Measurements from ENCODE around the gene INSYN2B.

The INSYN2B gene

DNA sequence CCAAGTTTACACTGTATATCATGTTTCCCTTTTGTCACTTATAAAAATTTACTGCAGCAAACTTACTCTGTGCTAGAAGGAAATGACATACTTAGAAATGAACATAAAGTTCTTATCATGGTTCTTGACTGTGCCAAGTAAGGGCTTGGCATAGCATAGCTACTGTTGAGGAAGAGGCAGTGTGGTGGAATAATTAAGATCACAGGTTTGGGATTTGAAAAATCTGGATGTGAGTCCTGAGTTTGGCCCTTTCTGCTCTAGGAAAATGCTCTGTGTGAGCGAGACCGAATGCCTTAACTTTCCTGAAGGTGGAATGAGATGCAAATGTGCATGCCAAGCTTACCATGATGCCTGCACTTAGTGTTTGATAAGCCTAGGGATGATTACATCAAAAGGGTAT is 99.5 kb downstream of the INSYN2B start:
- H3K9me3 Mint-ChIP-seq, result no peaks in the 10 kb centered on the region
- H3K4me1 Mint-ChIP-seq (ENCODE audit: low read depth), result no peaks in the 10 kb centered on the region
- peaks cover 9% of the 10 kb centered on the region for H3K36me3 Mint-ChIP-seq (ENCODE audit: low read depth)
- DNase-seq (ENCODE audit: low spot score), result no peak
- H3K27me3 Mint-ChIP-seq (ENCODE audit: low read depth), result no peaks in the 10 kb centered on the region
- H3K27ac Mint-ChIP-seq, result no peak overlapping the region
- H3K4me3 Mint-ChIP-seq, result no peak overlapping the region

DNA sequence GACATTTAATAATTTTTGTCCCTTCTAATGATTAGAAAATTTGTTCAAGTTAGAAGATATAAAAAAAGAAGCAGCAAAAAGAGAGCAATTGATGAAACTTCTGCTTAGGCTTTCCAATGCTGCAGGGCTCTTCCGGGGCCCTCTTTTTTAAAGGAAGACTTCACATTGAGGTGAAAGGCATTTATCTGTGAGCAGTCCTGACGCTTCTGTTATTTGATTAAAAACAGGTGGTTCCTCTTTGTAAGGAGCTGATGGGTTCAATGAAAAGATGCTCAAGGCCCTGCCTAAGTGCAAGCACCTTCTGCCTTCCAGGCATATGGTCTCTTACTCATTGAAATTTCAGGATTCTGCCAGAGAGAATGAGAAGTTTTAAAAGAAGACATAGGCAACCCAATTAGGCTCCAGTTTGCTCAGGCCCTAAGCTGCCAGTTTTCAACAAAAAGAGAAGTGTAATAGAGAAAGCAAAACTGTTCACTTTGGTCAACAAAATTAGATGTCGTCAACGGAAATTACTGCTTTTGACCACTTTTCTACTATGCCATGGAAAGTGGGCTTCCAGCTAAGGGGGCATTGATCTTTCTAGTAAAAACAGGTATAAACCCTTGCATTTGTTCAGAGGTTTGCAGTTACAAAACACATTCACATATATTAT is 100.2 kb downstream of the INSYN2B start:
- H3K27ac Mint-ChIP-seq, result no peak overlapping the region
- H3K4me3 Mint-ChIP-seq, result no peak overlapping the region
- peaks cover 9% of the 10 kb centered on the region for H3K36me3 Mint-ChIP-seq (ENCODE audit: low read depth)
- DNase-seq (ENCODE audit: low spot score), result no peak
- H3K4me1 Mint-ChIP-seq (ENCODE audit: low read depth), result no peaks in the 10 kb centered on the region
- no peaks in the 10 kb centered on the region for H3K27me3 Mint-ChIP-seq (ENCODE audit: low read depth)
- no peaks in the 10 kb centered on the region for H3K9me3 Mint-ChIP-seq

DNA sequence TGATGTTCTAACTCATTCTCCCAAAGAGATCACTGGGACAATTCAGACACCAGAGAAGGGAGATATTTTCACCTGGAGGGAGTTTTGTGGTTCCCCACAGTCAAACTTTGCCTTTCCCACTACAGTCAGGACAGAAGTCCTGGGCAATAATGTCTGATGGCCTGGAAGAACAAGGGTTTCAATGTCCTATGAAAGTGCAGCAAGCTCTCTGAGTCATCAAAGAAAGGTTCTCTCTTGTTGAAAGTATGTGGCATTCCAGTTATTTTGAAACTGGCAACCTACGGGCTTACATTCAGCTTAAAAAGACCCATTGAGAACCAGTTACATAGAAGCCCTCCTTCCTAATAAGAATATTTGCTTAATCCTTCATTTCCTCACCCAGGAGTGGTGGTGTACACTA is 103.9 kb downstream of the INSYN2B start:
- no peak overlapping the region for H3K4me3 Mint-ChIP-seq
- H3K4me1 Mint-ChIP-seq (ENCODE audit: low read depth), result no peaks in the 10 kb centered on the region
- H3K27me3 Mint-ChIP-seq (ENCODE audit: low read depth), result no peaks in the 10 kb centered on the region
- no peak overlapping the region for H3K27ac Mint-ChIP-seq
- no peaks in the 10 kb centered on the region for H3K9me3 Mint-ChIP-seq
- H3K36me3 Mint-ChIP-seq (ENCODE audit: low read depth), result peaks cover 6% of the 10 kb centered on the region
- no peak for DNase-seq (ENCODE audit: low spot score)

DNA sequence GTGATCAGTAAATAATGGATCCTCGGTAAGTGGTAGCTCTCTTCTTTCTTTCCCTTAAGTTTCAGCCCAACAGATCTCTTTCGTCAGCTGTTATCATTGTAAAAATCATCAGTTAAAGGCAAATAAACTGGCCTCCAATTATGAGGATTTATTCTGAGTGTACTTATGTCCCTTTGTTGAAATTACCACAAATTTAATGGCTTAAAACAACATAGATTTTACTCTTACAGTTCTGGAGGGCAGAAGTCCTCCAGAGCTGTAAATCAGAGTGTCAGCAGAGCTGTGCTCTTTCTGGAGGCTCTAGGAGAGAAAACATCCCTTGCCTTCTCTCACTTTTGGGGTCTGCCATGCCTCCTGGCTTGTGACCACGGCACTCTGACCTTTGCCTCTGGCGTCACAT is 104.6 kb downstream of the INSYN2B start:
- no peak overlapping the region for H3K4me3 Mint-ChIP-seq
- H3K27me3 Mint-ChIP-seq (ENCODE audit: low read depth), result no peaks in the 10 kb centered on the region
- H3K27ac Mint-ChIP-seq, result no peak overlapping the region
- peaks cover 6% of the 10 kb centered on the region for H3K36me3 Mint-ChIP-seq (ENCODE audit: low read depth)
- no peak for DNase-seq (ENCODE audit: low spot score)
- no peaks in the 10 kb centered on the region for H3K4me1 Mint-ChIP-seq (ENCODE audit: low read depth)
- no peaks in the 10 kb centered on the region for H3K9me3 Mint-ChIP-seq

DNA sequence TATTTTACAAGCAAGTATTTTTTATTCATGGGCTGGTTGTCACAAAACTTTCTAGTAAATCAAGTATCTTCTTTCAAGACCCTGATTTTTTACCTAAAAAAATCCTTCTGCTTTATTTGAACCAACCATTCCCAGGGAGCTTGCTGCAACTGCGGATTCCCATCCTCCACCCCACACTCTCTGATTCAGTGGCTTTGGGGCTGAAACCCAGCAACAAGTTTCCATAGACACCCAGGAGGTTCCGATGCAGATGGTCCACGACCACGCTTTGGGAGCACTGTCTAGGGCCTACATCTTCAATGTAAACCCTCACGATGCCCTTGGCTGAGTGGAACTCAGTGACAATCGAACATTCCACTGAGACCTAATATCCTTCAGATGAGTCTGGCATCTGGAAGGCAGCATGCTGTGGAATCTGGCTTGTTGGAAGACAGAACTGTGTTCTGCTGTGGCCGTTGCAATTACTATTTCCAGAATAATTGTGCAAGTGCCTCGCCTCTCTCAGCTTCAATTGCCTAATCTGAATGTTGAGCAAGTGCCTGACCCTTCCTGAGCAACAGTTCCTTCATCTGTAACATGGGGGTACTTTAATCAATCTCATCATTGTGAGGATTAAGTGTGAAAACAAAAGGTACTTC is 105.1 kb downstream of the INSYN2B start:
- peaks cover 6% of the 10 kb centered on the region for H3K36me3 Mint-ChIP-seq (ENCODE audit: low read depth)
- no peak overlapping the region for H3K27ac Mint-ChIP-seq
- no peak overlapping the region for H3K4me3 Mint-ChIP-seq
- H3K9me3 Mint-ChIP-seq, result no peaks in the 10 kb centered on the region
- H3K4me1 Mint-ChIP-seq (ENCODE audit: low read depth), result no peaks in the 10 kb centered on the region
- DNase-seq (ENCODE audit: low spot score), result no peak
- no peaks in the 10 kb centered on the region for H3K27me3 Mint-ChIP-seq (ENCODE audit: low read depth)

DNA sequence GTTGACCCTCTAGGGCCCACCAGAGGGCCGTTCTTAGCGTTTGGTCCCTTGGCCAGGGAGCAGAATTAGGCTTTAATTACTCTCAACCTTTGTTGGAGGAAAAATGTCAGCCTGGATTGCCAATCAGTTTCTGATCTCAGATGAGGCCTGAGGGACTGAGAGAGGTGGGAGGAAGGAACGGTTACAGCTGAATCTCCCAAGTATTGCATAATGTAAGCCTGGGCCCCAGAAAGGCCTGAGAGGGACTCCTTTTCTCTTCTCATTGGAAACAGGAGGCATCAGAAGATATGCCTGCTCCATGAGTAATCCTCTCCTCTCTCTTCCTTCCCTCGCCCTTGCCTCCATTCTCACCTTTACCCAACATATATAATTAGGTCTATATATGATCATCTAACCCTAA is 105.7 kb downstream of the INSYN2B start:
- no peaks in the 10 kb centered on the region for H3K4me1 Mint-ChIP-seq (ENCODE audit: low read depth)
- H3K4me3 Mint-ChIP-seq, result no peak overlapping the region
- DNase-seq (ENCODE audit: low spot score), result no peak
- H3K36me3 Mint-ChIP-seq (ENCODE audit: low read depth), result peaks cover 6% of the 10 kb centered on the region
- no peaks in the 10 kb centered on the region for H3K27me3 Mint-ChIP-seq (ENCODE audit: low read depth)
- no peaks in the 10 kb centered on the region for H3K9me3 Mint-ChIP-seq
- H3K27ac Mint-ChIP-seq, result no peak overlapping the region

DNA sequence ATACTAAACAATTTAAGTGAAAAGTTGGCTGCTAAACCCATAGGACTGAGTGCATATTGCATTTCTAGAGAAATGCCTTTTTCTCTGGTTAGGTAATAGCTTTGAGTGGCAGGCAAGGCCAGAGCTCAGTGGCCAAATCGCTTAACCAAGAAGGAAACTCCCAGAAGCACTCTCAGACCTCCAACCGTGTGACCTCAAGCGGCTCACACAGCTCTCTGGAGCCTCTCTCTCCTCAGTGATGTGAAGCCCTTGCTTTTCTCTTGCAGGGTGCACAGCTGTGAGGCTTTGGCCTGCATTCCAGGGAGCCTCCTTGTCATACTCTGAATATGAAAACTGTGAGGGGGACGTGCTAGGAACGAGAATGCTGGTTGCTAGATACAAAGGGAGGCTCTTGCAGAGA is 106.7 kb downstream of the INSYN2B start:
- Mint-ChIP-seq H3K4me1 (ENCODE audit: low read depth) (no peaks in the 10 kb centered on the region), H3K27ac (no peak overlapping the region), H3K36me3 (ENCODE audit: low read depth) (peaks cover 9% of the 10 kb centered on the region), H3K4me3 (no peak overlapping the region), H3K27me3 (ENCODE audit: low read depth) (no peaks in the 10 kb centered on the region), H3K9me3 (no peaks in the 10 kb centered on the region)
- DNase-seq (ENCODE audit: low spot score), result no peak

DNA sequence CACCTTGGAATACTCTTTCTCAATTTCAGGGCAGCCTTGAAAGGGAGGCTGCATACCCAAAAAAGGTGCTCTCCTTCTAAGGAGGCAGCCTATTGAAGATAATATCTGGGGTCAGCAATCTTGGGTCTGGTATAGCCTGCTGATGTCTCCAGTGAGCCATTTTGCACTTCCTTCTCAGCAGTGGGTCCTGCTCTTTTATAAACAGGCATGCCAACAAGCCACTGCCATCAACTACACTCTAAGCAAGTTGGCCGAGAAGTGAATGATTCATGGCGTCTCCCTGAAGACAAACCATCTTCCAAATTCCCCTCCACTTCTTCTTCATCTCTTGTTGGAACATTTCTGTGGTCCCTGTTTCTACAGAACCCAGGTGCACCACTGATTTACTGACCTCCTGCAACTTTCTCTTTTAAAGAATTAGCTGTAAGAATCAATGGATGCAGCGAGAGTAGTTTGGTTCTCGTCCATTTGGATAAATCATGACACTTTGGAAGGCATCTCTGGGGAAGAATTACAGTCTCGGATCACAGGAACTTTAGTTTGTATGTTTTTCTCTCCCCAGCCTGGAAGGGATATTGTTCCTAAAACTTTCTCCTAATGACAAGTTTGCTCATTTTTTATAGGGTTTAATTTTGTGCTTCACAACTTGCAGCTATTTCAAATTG is 108.3 kb downstream of the INSYN2B start:
- Mint-ChIP-seq H3K27me3 (ENCODE audit: low read depth) (no peaks in the 10 kb centered on the region), H3K4me3 (no peak overlapping the region), H3K9me3 (no peaks in the 10 kb centered on the region), H3K27ac (no peak overlapping the region), H3K36me3 (ENCODE audit: low read depth) (peaks cover 15% of the 10 kb centered on the region), H3K4me1 (ENCODE audit: low read depth) (peaks cover 2% of the 10 kb centered on the region)
- no peak for DNase-seq (ENCODE audit: low spot score)

DNA sequence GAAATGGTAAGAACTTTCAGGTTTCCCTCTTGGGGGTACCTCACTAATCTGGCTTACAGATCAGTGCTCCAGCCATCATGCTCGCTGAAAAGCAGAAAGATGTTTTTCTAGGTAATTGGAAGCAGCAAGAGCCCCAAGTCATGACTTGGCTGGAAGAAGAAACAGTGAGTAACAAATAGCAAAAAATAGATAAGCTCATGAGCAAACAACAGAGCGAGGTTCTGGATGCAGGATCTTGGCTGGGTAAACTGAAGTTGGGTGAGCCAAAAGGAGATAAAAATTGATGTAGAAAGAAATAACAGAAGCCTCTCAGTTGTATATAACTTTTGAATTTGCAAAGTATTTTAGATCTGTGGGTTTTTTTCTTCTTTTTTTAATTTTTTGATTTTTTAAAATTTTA is 110.1 kb downstream of the INSYN2B start:
- H3K4me1 Mint-ChIP-seq (ENCODE audit: low read depth), result peaks cover 2% of the 10 kb centered on the region
- H3K27ac Mint-ChIP-seq, result no peak overlapping the region
- H3K9me3 Mint-ChIP-seq, result no peaks in the 10 kb centered on the region
- H3K36me3 Mint-ChIP-seq (ENCODE audit: low read depth), result peaks cover 12% of the 10 kb centered on the region
- no peak for DNase-seq (ENCODE audit: low spot score)
- H3K4me3 Mint-ChIP-seq, result no peak overlapping the region
- no peaks in the 10 kb centered on the region for H3K27me3 Mint-ChIP-seq (ENCODE audit: low read depth)

DNA sequence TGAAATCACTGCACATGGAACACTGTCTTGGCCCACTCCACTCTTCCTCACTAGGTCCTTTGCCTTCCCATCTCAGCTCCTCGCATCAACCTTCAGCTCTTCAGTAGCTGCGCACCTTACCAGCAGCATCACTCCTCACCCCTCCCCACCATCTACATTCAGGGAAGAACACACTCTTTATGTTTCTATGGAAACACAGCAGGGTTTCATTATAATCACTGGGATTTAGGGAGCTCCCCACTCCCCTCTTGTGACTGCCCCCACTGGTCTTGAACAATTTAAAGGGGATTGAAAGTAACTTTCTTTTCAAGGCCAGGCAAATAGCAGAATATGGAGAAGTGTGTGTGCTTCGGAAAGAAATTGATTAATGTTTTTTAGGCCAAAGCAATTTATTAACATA is 111.2 kb downstream of the INSYN2B start:
- H3K27me3 Mint-ChIP-seq (ENCODE audit: low read depth), result no peaks in the 10 kb centered on the region
- H3K27ac Mint-ChIP-seq, result no peak overlapping the region
- H3K4me3 Mint-ChIP-seq, result no peak overlapping the region
- no peaks in the 10 kb centered on the region for H3K9me3 Mint-ChIP-seq
- no peak for DNase-seq (ENCODE audit: low spot score)
- peaks cover 15% of the 10 kb centered on the region for H3K36me3 Mint-ChIP-seq (ENCODE audit: low read depth)
- H3K4me1 Mint-ChIP-seq (ENCODE audit: low read depth), result peaks cover 2% of the 10 kb centered on the region

DNA sequence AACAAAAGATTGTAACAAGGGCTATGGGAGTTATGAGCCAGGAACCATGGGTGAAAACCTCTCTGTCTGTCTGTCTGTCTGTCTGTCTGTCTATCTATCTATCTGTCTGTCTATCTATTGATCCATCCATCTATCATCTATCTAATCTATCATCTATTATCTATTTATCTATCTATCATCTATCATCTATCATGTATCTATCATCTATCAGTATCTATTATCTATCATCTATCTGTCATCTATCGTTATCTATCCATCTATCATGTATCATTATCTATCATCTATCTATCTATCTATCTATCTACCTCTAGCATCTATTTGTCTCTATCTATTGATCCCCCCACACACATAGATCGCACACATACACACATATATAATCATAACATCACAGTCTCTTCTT is 112.9 kb downstream of the INSYN2B start:
- Mint-ChIP-seq H3K27me3 (ENCODE audit: low read depth) (no peaks in the 10 kb centered on the region), H3K9me3 (no peaks in the 10 kb centered on the region), H3K4me1 (ENCODE audit: low read depth) (peaks cover 2% of the 10 kb centered on the region), H3K4me3 (no peak overlapping the region), H3K27ac (no peak overlapping the region), H3K36me3 (ENCODE audit: low read depth) (peaks cover 15% of the 10 kb centered on the region)
- DNase-seq (ENCODE audit: low spot score), result no peak

DNA sequence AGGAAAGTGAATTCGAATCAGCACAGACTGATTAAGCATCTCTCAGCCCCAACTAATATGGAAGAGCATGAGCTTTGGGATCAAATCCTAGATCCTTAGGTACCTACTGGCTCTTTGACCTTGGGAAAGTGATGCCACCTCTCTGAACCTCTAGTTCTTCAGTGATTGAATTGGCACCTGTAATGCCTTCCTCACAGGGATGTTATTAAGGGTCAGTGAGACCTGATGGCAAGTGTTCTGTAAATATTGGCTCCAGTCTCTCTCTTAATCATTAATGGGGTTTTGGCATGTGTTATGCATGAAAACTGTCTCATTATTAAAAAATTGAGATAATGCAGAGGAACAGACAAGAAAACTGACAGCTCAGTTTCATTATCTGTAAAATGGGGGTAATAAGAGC is 115.8 kb downstream of the INSYN2B start:
- Mint-ChIP-seq H3K4me3 (no peak overlapping the region), H3K4me1 (ENCODE audit: low read depth) (peaks cover 14% of the 10 kb centered on the region), H3K27ac (no peak overlapping the region), H3K36me3 (ENCODE audit: low read depth) (peaks cover 18% of the 10 kb centered on the region), H3K27me3 (ENCODE audit: low read depth) (no peaks in the 10 kb centered on the region), H3K9me3 (no peaks in the 10 kb centered on the region)
- no peak for DNase-seq (ENCODE audit: low spot score)

DNA sequence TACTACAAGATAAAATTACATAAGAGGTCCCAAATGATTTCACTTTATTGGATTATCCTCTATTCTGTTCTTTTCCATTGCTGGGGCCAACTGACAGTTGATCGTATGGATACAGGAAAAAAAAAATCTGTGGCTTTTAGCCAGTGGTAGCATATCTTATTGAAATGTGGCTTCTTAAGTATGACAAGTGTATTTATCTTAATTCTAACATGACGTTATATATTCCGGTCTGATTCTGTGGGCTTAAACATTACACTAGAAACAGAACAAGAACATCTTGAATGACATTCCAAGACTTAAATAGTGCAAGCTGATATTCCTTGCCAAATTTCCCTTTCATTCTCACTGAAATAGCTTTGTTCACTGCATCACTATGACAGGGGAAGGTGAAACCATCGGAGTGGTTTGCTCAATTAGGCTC is 117.9 kb downstream of the INSYN2B start:
- peaks cover 15% of the 10 kb centered on the region for H3K4me1 Mint-ChIP-seq (ENCODE audit: low read depth)
- DNase-seq (ENCODE audit: low spot score), result no peak

DNA sequence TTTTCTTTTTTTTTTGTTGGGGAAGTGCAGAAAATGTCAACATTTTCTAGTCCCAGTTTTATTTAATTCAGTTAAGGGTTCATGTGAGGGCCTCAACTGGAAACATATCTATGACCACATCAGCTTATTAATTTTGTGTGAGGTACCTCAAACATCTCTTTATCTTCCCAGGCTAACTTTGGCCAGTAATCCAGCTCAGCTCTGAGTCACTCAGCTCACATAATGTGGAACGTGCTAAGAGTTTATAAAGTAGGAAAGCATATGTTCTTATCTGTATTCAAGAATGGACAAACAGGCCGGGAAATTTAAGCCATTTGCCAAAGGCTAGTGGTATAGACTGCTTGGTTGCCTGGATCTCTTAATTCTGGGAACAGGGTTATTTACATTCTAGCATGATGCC is 118.4 kb downstream of the INSYN2B start:
- Mint-ChIP-seq H3K27me3 (ENCODE audit: low read depth) (no peaks in the 10 kb centered on the region), H3K36me3 (ENCODE audit: low read depth) (peaks cover 9% of the 10 kb centered on the region), H3K4me1 (ENCODE audit: low read depth) (peaks cover 15% of the 10 kb centered on the region), H3K4me3 (no peak overlapping the region), H3K27ac (no peak overlapping the region), H3K9me3 (no peaks in the 10 kb centered on the region)
- DNase-seq (ENCODE audit: low spot score), result no peak

More for the DNA sequence above, 117.9 kb downstream of the INSYN2B start:
- Mint-ChIP-seq H3K36me3 (ENCODE audit: low read depth) (peaks cover 10% of the 10 kb centered on the region), H3K9me3 (no peaks in the 10 kb centered on the region), H3K27me3 (ENCODE audit: low read depth) (no peaks in the 10 kb centered on the region), H3K27ac (no peak overlapping the region), H3K4me3 (no peak overlapping the region)

Measured in T-helper 2 cell treated with Interferon-gamma antibody and Interleukin-4, amounts not matched to agents 5 μg/mL and 100 μg/mL, for 36 hours (primary cell).